H9 (cell line): Measurements from ENCODE around the gene CDC5L. TPM values are rescaled to one million over a fixed set of nuclear protein-coding genes. Genes with fewer than 3 reads are reported as not detected.

Experiments used
- DNase-seq: peaks from one replicate; pipeline ENCODE4 v3.0.0-alpha.2; 2017
- H2AFZ ChIP-seq: one replicate; pipeline ENCODE4 v1.6.1; 2013; ENCODE audit warnings: mild to moderate bottlenecking, low read length, control low read depth, moderate library complexity
- H2AK5ac ChIP-seq: 2 replicates; pipeline ENCODE4 v1.6.1; 2013; ENCODE audit warnings: low read length, control low read depth, mixed read lengths; ENCODE audit not compliant: insufficient read length
- H2BK120ac ChIP-seq: one replicate; pipeline ENCODE4 v1.6.1; 2013; ENCODE audit warnings: low read depth, mild to moderate bottlenecking, low read length, control low read depth, inconsistent platforms; ENCODE audit not compliant: poor library complexity, severe bottlenecking
- H2BK12ac ChIP-seq: 2 replicates; pipeline ENCODE4 v1.6.1; 2013; ENCODE audit warnings: low read length, control low read depth, mixed read lengths, low read depth; ENCODE audit not compliant: insufficient read length
- H2BK15ac ChIP-seq: 2 replicates; pipeline ENCODE4 v1.6.1; 2013; ENCODE audit warnings: low read depth, low read length, control low read depth
- H2BK20ac ChIP-seq: one replicate; pipeline ENCODE4 v1.6.1; 2013; ENCODE audit warnings: low read depth, mild to moderate bottlenecking, low read length, control low read depth, inconsistent platforms; ENCODE audit not compliant: poor library complexity, severe bottlenecking
- H2BK5ac ChIP-seq: 2 replicates; pipeline ENCODE4 v1.6.1; 2013; ENCODE audit warnings: low read length, control low read depth, mixed read lengths; ENCODE audit not compliant: insufficient read length
- H3K14ac ChIP-seq: 2 replicates; pipeline ENCODE4 v1.6.1; 2013; ENCODE audit warnings: low read length, control low read depth; ENCODE audit not compliant: insufficient read depth
- H3K18ac ChIP-seq: 2 replicates; pipeline ENCODE4 v1.6.1; 2013; ENCODE audit warnings: low read depth, mild to moderate bottlenecking, mixed read lengths, low read length, control low read depth; ENCODE audit not compliant: insufficient read length
- H3K23ac ChIP-seq: 2 replicates; pipeline ENCODE4 v1.6.1; 2013; ENCODE audit warnings: low read length, control low read depth, mixed read lengths, low read depth; ENCODE audit not compliant: insufficient read length
- H3K23me2 ChIP-seq: 2 replicates; pipeline ENCODE4 v1.6.1; 2013; ENCODE audit warnings: low read depth, mild to moderate bottlenecking, mixed read lengths, low read length, control low read depth; ENCODE audit not compliant: insufficient read length, poor library complexity, severe bottlenecking
- H3K27ac ChIP-seq: 2 replicates; pipeline ENCODE4 v1.5.1; 2013; ENCODE audit warnings: low read length, control low read depth, mixed read lengths, low read depth; ENCODE audit not compliant: insufficient read length
- H3K27me3 ChIP-seq: 2 replicates; pipeline ENCODE4 v1.6.1; 2013; ENCODE audit warnings: low read length, control low read depth, inconsistent platforms; ENCODE audit not compliant: insufficient read depth
- H3K4ac ChIP-seq: 2 replicates; pipeline ENCODE4 v1.6.1; 2013; ENCODE audit warnings: low read depth, mild to moderate bottlenecking, control low read depth, inconsistent platforms, low read length, moderate library complexity
- H3K4me1 ChIP-seq: 2 replicates; pipeline ENCODE4 v1.6.1; 2013; ENCODE audit warnings: low read length, control low read depth, inconsistent platforms; ENCODE audit not compliant: insufficient read depth
- H3K4me2 ChIP-seq: 2 replicates; pipeline ENCODE4 v1.6.1; 2013; ENCODE audit warnings: low read length, control low read depth, mixed read lengths; ENCODE audit not compliant: insufficient read length, insufficient read depth
- H3K56ac ChIP-seq: 2 replicates; pipeline ENCODE4 v1.6.1; 2013; ENCODE audit warnings: low read depth, mild to moderate bottlenecking, mixed read lengths, low read length, control low read depth; ENCODE audit not compliant: insufficient read length
- H3K79me1 ChIP-seq: 2 replicates; pipeline ENCODE4 v1.6.1; 2013; ENCODE audit warnings: low read depth, mild to moderate bottlenecking, moderate library complexity, low read length, control low read depth, inconsistent platforms; ENCODE audit not compliant: insufficient read depth, poor library complexity, severe bottlenecking
- H3K79me2 ChIP-seq: 2 replicates; pipeline ENCODE4 v1.6.1; 2013; ENCODE audit warnings: low read length, control low read depth, inconsistent platforms; ENCODE audit not compliant: insufficient read depth
- H3K9ac ChIP-seq: 2 replicates; pipeline ENCODE4 v1.6.1; 2013; ENCODE audit warnings: low read length, control low read depth, mixed read lengths; ENCODE audit not compliant: insufficient read length; ENCODE audit errors: extremely low read depth
- H3K9me3 ChIP-seq: one replicate; pipeline ENCODE4 v1.6.1; 2013; ENCODE audit warnings: low read depth, low read length, inconsistent platforms; ENCODE audit not compliant: control insufficient read depth
- H3T11ph ChIP-seq: one replicate; pipeline ENCODE4 v1.6.1; 2013; ENCODE audit warnings: mild to moderate bottlenecking, low read length, control low read depth, inconsistent platforms
- H4K20me1 ChIP-seq: one replicate; pipeline ENCODE4 v1.6.1; 2013; ENCODE audit not compliant: control insufficient read depth, insufficient read length, insufficient read depth
- H4K5ac ChIP-seq: 2 replicates; pipeline ENCODE4 v1.6.1; 2013; ENCODE audit warnings: low read depth, mild to moderate bottlenecking, mixed read lengths, low read length, control low read depth; ENCODE audit not compliant: insufficient read length
- H4K8ac ChIP-seq: replicated peaks from 2 replicates; pipeline ENCODE4 v1.6.1; 2013; ENCODE audit warnings: low read length, control low read depth, mixed read lengths, low read depth; ENCODE audit not compliant: insufficient read length
- H4K91ac ChIP-seq: 2 replicates; pipeline ENCODE4 v1.6.1; 2013; ENCODE audit warnings: low read depth, mild to moderate bottlenecking, moderate library complexity, mixed read lengths, low read length, control low read depth; ENCODE audit not compliant: insufficient read length
- H3K27ac Mint-ChIP-seq, 3 experiments: 2 replicates in 2 of 3; 3 replicates in 1 of 3; pipeline ENCODE4 v1.8.0; 2020 to 2021; ENCODE audit warnings: mixed read lengths in 3 of 3, mild to moderate bottlenecking in 1 of 3, moderate library complexity in 1 of 3
- H3K27me3 Mint-ChIP-seq: 2 replicates; pipeline ENCODE4 v1.8.0; 2021; ENCODE audit warnings: low read depth, mild to moderate bottlenecking, moderate library complexity, mixed read lengths
- H3K36me3 Mint-ChIP-seq, 3 experiments: 2 replicates in 2 of 3; 3 replicates in 1 of 3; pipeline ENCODE4 v1.8.0; 2020 to 2021; ENCODE audit warnings: low read depth in 3 of 3, mixed read lengths in 3 of 3; ENCODE audit not compliant: insufficient read depth in 1 of 3
- H3K4me1 Mint-ChIP-seq, 2 experiments: 2 replicates each; pipeline ENCODE4 v1.8.0; 2020; ENCODE audit warnings: mixed read lengths in 2 of 2
- H3K4me3 Mint-ChIP-seq, 2 experiments: 2 replicates in 1 of 2; 3 replicates in 1 of 2; pipeline ENCODE4 v1.8.0; 2020 to 2021; ENCODE audit warnings: mild to moderate bottlenecking in 2 of 2, mixed read lengths in 2 of 2, moderate library complexity in 1 of 2
- H3K9me3 Mint-ChIP-seq, 2 experiments: 2 replicates in 1 of 2; 3 replicates in 1 of 2; pipeline ENCODE4 v1.8.0; 2020; ENCODE audit warnings: mild to moderate bottlenecking in 2 of 2, mixed read lengths in 2 of 2, moderate library complexity in 1 of 2
- CTCF ChIP-seq: fragments of 200-600 bp; sonication (generic); conservative IDR thresholded peaks from 3 replicates; pipeline ENCODE4 v1.8.0; 2021; ENCODE audit warnings: antibody characterized with exemption, mild to moderate bottlenecking
- WGBS: extraction: QIAGEN DNeasy Blood & Tissue Kit; methylation state at CpG from one replicate; pipeline ENCODE4 v1.1.7; 2013; ENCODE audit warnings: missing lambda C conversion rate, low lambda C conversion rate, mixed read lengths; ENCODE audit not compliant: insufficient read length; ENCODE audit errors: extremely low coverage; 5-methylcytosine and 5-hydroxymethylcytosine counted together
- total RNA-seq: library from RNA; stranded (reverse); gene quantifications from 2 replicates; pipeline ENCODE4 v1.2.1, GENCODE V29; 2021

Gene CDC5L
- total RNA-seq, 1 experiment from 2014 or later: 34.3 TPM

GRCh38 chr6:44478591-44479254 is 91.2 kb downstream of the CDC5L start:
- Mint-ChIP-seq H3K27me3 (peaks cover 4% of the 10 kb centered on the region; the same call in 1 of the 2 replicates), H3K4me3 (no peak overlapping the region), H3K27ac (no peak overlapping the region), H3K9me3 (no peaks in the 10 kb centered on the region; a peak in 1 of 5 replicates), H3K36me3 (no peaks in the 10 kb centered on the region), H3K4me1 (peaks cover 11 to 22% of the 10 kb centered on the region in 2 experiments)
- no peak overlapping the region for H3K18ac ChIP-seq
- no peaks in the 10 kb centered on the region for H3K9me3 ChIP-seq
- no peak overlapping the region for H3K56ac ChIP-seq
- no peak overlapping the region for H2BK5ac ChIP-seq
- no CpG with 5 or more reads among the region's 11 CpGs for WGBS
- no peak for TF ChIP-seq CTCF
- H3K27ac ChIP-seq: no peak overlapping the region
- no peak for DNase-seq
- H2BK15ac ChIP-seq: no peak overlapping the region
- no peak overlapping the region for H3T11ph ChIP-seq
- H4K20me1 ChIP-seq: no peaks in the 10 kb centered on the region
- no peak overlapping the region for H3K4ac ChIP-seq
- H3K14ac ChIP-seq: no peak overlapping the region
- no peaks in the 10 kb centered on the region for H3K27me3 ChIP-seq
- H2AK5ac ChIP-seq: no peak overlapping the region
- H4K8ac ChIP-seq: no peak overlapping the region
- no peak overlapping the region for H3K9ac ChIP-seq
- H3K79me1 ChIP-seq: no peaks in the 10 kb centered on the region
- H3K23ac ChIP-seq: no peak overlapping the region
- H2BK20ac ChIP-seq: no peak overlapping the region
- no peak overlapping the region for H4K5ac ChIP-seq
- no peaks in the 10 kb centered on the region for H3K23me2 ChIP-seq
- no peaks in the 10 kb centered on the region for H3K79me2 ChIP-seq
- H2BK120ac ChIP-seq: no peak overlapping the region
- no peak overlapping the region for H2BK12ac ChIP-seq
- no peaks in the 10 kb centered on the region; the same call in 1 of the 2 replicates for H3K4me1 ChIP-seq
- H3K4me2 ChIP-seq: no peak overlapping the region
- H2AFZ ChIP-seq: no peak overlapping the region
- no peak overlapping the region for H4K91ac ChIP-seq
